ENCODE data around the gene DENND2A. TPM values are rescaled to one million over a fixed set of nuclear protein-coding genes. Genes with fewer than 3 reads are reported as not detected.

Gene DENND2A
- total RNA-seq, 2 experiments from 2014 or later, result not detected

DNA sequence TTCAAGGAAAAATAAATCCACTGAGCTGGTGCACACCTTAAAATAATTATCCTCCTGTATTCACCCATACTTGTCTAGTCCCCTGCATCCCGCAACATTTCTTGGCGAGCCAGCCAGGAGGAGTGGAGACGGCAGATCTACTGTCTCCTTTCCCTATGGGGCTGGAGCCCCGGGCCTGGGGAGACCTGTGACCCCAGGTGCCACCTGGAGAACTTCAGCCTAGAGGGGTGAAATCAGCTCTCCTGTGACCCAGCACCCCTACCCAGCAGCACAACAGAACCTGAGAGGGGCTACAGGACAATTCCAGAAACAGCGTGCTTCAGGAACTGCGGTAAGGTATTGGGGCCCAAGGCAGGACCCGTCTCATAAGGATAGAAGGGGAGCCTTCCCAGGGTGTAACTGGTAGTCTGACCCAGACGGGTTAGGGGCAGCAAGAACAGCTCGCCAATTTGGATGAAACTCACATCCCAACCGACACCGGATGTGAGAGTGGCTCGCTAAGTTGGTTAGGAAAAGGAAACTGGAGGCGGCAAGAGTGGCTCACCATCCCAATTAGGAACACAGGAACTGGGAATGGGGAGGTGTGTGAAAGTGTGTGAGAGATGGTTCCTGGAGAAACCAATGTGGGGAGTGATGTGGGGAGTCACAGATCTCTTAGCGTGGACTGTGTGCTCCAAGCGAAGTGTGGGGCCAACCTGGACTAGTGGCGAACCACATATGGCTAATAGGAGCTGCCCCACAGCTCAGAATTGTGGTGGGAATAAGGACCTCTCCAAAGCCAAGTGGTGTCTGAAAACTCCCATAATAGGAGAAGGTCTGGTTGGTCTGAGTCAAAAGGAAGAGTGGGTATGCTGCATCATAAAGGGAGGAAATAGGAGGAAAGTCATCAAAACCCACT is 15.1 kb upstream of the DENND2A start:
- intact Hi-C loops (cut with micrococcal nuclease), result no loop called here
- POLR2A ChIA-PET, result interaction anchor here (0.9 kb wide), 1 partner anchor 31 kb away, joined by 3 read pairs; no protein-coding TSS in a partner anchor
- ATAC-seq (no peak), DNase-seq (no peak)
- no peaks in the 10 kb centered on the region for H3K36me3 Mint-ChIP-seq (ENCODE audit: low read depth)
- CTCF ChIA-PET, result interaction anchor here (1.0 to 1.7 kb wide), 3 partner anchors 13 to 138 kb away, joined by 3 to 12 read pairs (median 7); partner anchors contain the start of gene ADCK2
- H3K27ac Mint-ChIP-seq, result peak overlapping the region; percentile 73
- H3K4me3 Mint-ChIP-seq, result peak overlapping the region; percentile 68
- H3K9me3 Mint-ChIP-seq, result no peaks in the 10 kb centered on the region
- peaks cover 8% of the 10 kb centered on the region for H3K27me3 Mint-ChIP-seq
- TF ChIP-seq, protein P1, sequence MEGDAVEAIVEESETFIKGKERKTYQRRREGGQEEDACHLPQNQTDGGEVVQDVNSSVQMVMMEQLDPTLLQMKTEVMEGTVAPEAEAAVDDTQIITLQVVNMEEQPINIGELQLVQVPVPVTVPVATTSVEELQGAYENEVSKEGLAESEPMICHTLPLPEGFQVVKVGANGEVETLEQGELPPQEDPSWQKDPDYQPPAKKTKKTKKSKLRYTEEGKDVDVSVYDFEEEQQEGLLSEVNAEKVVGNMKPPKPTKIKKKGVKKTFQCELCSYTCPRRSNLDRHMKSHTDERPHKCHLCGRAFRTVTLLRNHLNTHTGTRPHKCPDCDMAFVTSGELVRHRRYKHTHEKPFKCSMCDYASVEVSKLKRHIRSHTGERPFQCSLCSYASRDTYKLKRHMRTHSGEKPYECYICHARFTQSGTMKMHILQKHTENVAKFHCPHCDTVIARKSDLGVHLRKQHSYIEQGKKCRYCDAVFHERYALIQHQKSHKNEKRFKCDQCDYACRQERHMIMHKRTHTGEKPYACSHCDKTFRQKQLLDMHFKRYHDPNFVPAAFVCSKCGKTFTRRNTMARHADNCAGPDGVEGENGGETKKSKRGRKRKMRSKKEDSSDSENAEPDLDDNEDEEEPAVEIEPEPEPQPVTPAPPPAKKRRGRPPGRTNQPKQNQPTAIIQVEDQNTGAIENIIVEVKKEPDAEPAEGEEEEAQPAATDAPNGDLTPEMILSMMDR (IDR thresholded peaks at IDR 0.05), result no peak
- peaks cover 17% of the 10 kb centered on the region for H3K4me1 Mint-ChIP-seq (ENCODE audit: low read depth)

DNA sequence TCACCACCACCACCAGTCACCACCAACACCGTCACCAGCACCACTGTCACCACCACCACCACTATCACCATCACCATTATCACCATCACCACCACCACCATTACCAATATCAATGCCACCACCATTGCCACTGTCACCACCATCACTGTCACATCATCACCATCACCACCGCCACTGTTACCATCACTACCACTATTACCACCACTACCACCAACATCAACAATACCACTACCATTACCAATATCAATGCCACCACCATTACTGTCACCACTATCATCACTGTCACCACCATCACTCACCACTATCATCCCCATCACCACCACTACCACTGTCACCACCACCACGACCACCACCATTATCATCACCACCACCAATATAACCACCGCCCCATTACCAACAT is 14.0 kb upstream of the DENND2A start:
- ChIA-PET POLR2A (no interaction called here), CTCF (no interaction called here)
- Mint-ChIP-seq H3K9me3 (no peaks in the 10 kb centered on the region), H3K27ac (no peak overlapping the region), H3K4me3 (no peak overlapping the region), H3K4me1 (ENCODE audit: low read depth) (peaks cover 17% of the 10 kb centered on the region), H3K36me3 (ENCODE audit: low read depth) (no peaks in the 10 kb centered on the region), H3K27me3 (peaks cover 8% of the 10 kb centered on the region)
- DNase-seq (no peak), ATAC-seq (no peak)
- intact Hi-C loops (cut with micrococcal nuclease), result loop anchor here (1.0 to 5.0 kb wide), 2 partner anchors 136 to 177 kb away; partner anchors contain the start of gene MKRN1
- TF ChIP-seq, protein P1 (IDR thresholded peaks at IDR 0.05), result no peak

DNA sequence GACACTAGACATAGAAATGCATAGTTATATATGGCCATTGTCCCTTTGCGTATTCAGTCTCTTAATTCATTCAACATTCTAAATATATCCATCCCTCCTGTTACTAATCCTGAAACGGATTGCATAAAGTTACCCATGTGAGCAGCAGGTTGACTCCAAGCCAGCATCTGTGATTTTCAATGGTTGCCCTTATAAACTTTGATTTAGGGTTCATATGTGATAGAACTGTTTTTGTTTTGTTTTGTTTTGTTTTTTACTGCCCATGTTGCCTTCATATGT is 13.4 kb upstream of the DENND2A start:
- H3K27me3 Mint-ChIP-seq, result peaks cover 8% of the 10 kb centered on the region
- H3K4me3 Mint-ChIP-seq, result no peak overlapping the region
- TF ChIP-seq, protein P1 (IDR thresholded peaks at IDR 0.05), result no peak
- no peak overlapping the region for H3K27ac Mint-ChIP-seq
- DNase-seq (no peak), ATAC-seq (no peak)
- H3K9me3 Mint-ChIP-seq, result no peaks in the 10 kb centered on the region
- ChIA-PET POLR2A (interaction anchor here (1.5 kb wide), 1 partner anchor 11 kb away, joined by 3 read pairs; no protein-coding TSS in a partner anchor), CTCF (interaction anchor here (0.6 to 2.4 kb wide), 29 partner anchors 12 to 353 kb away, joined by 3 to 22 read pairs (median 4); partner anchors contain the start of genes ADCK2, MKRN1 and NDUFB2)
- intact Hi-C loops (cut with micrococcal nuclease), result loop anchor here (1.0 to 5.0 kb wide), 2 partner anchors 136 to 177 kb away; partner anchors contain the start of gene MKRN1
- no peaks in the 10 kb centered on the region for H3K36me3 Mint-ChIP-seq (ENCODE audit: low read depth)
- H3K4me1 Mint-ChIP-seq (ENCODE audit: low read depth), result peaks cover 17% of the 10 kb centered on the region

DNA sequence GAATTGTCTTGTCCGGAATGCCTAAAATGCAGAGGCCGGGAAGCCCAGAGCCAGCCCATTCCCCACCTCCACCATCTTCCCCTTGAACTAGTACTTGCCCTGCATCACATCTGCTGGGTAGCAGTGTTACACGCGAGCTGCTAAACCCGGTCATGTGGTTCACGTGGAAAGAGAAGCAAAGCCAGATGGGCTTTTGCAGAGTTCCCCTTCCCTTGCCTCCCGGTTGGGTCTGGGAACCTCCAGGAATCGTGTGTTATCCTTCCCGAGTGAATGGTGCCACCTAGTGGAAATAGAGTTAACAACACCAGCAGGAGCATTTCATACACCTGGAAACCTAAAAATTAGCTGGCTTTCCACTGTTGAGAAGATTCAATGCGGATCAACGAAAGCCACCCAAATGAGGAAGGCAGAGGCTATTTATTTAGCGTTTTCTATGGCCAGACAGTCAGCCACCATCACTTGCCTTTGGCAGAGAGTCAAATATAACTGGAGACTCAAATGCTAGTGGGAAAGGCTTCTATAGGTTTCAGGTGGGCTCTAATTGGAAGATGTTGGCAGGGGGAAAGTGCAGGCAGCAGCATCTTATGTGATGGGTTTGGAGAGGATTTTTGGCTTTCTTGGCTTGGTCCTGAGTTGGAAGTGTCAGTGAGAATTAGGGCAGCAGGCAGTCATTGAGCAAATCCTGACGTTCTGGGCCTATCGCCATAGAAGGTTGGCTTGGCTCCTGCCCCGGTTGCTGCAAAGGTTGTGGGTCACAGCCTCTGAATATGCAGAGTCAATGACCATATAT is 12.9 kb upstream of the DENND2A start:
- no peak for DNase-seq
- H3K4me3 Mint-ChIP-seq, result no peak overlapping the region
- H3K9me3 Mint-ChIP-seq, result no peaks in the 10 kb centered on the region
- H3K36me3 Mint-ChIP-seq (ENCODE audit: low read depth), result no peaks in the 10 kb centered on the region
- peaks cover 8% of the 10 kb centered on the region for H3K27me3 Mint-ChIP-seq
- no peak overlapping the region for H3K27ac Mint-ChIP-seq
- TF ChIP-seq, protein P1 (IDR thresholded peaks at IDR 0.05), result peak; percentile 94
- peak; percentile 24 for ATAC-seq
- ChIA-PET CTCF (interaction anchor here (0.6 to 2.4 kb wide), 37 partner anchors 10 to 353 kb away, joined by 3 to 22 read pairs (median 3); partner anchors contain the start of genes ADCK2, MKRN1 and NDUFB2), POLR2A (interaction anchor here (1.5 kb wide), 1 partner anchor 10 kb away, joined by 3 read pairs; no protein-coding TSS in a partner anchor)
- intact Hi-C loops (cut with micrococcal nuclease), result loop anchor here (1.0 to 5.0 kb wide), 2 partner anchors 135 to 176 kb away; partner anchors contain the start of gene MKRN1
- peaks cover 17% of the 10 kb centered on the region for H3K4me1 Mint-ChIP-seq (ENCODE audit: low read depth)

All from activated CD8-positive, alpha-beta T cell treated with anti-CD3 and anti-CD28 coated beads for 36 hours (primary cell).